ENCODE results near the gene DNAJB14. TPM values are rescaled to one million over a fixed set of nuclear protein-coding genes. Genes with fewer than 3 reads are reported as not detected.

The DNAJB14 gene
- polyA plus RNA-seq, 1 experiment: 30.1 TPM

DNA sequence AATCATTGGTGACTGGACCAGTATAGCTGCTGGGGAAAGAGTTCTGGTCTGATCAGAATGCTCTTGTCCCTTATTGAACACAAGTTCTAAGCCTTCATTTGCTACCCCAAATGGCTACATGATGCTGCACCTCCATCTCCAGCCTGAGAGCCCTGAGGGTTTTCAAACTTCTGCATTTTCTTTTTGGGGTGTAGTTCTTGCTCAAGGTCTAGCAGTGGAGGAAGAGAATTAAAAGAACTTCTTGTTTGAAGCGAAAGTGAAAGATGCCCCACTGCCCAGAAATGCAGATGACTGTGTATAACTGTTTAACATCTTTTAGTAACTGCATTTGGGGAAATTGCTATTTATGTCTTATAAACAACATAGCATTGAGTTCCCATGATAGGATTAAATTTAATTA, 90.7 kb downstream of the DNAJB14 start:
- ChIA-PET CTCF (interaction anchor here (1.3 kb wide), 1 partner anchor 9 kb away, joined by 3 read pairs; no protein-coding TSS in a partner anchor), POLR2A (no interaction called here)
- Histone ChIP-seq H3K27me3 (ENCODE audit: control insufficient read depth, insufficient read depth, low read length) (peaks cover 4% of the 10 kb centered on the region), H3K36me3 (ENCODE audit: control insufficient read depth, insufficient read depth, low read length) (no peaks in the 10 kb centered on the region), H3K4me3 (ENCODE audit: low read depth, low read length) (no peak overlapping the region)
- TF ChIP-seq, protein P1, sequence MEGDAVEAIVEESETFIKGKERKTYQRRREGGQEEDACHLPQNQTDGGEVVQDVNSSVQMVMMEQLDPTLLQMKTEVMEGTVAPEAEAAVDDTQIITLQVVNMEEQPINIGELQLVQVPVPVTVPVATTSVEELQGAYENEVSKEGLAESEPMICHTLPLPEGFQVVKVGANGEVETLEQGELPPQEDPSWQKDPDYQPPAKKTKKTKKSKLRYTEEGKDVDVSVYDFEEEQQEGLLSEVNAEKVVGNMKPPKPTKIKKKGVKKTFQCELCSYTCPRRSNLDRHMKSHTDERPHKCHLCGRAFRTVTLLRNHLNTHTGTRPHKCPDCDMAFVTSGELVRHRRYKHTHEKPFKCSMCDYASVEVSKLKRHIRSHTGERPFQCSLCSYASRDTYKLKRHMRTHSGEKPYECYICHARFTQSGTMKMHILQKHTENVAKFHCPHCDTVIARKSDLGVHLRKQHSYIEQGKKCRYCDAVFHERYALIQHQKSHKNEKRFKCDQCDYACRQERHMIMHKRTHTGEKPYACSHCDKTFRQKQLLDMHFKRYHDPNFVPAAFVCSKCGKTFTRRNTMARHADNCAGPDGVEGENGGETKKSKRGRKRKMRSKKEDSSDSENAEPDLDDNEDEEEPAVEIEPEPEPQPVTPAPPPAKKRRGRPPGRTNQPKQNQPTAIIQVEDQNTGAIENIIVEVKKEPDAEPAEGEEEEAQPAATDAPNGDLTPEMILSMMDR (IDR thresholded peaks at IDR 0.05; ENCODE audit: insufficient read depth, low read depth, low read length): no peak
- no peak for DNase-seq (ENCODE audit: low read depth)

GRCh38 chr4:99853999-99854398, 92.4 kb downstream of the DNAJB14 start:
- CTCF ChIA-PET: interaction anchor here (1.8 kb wide), 1 partner anchor 46 kb away, joined by 4 read pairs; no protein-coding TSS in a partner anchor
- H3K36me3 ChIP-seq (ENCODE audit: control insufficient read depth, insufficient read depth, low read length): no peaks in the 10 kb centered on the region
- DNase-seq (ENCODE audit: low read depth): no peak
- POLR2A ChIA-PET: no interaction called here
- H3K27me3 ChIP-seq (ENCODE audit: control insufficient read depth, insufficient read depth, low read length): peaks cover 2% of the 10 kb centered on the region
- TF ChIP-seq, protein P1 (IDR thresholded peaks at IDR 0.05; ENCODE audit: insufficient read depth, low read depth, low read length): no peak
- H3K4me3 ChIP-seq (ENCODE audit: low read depth, low read length): no peak overlapping the region

DNA sequence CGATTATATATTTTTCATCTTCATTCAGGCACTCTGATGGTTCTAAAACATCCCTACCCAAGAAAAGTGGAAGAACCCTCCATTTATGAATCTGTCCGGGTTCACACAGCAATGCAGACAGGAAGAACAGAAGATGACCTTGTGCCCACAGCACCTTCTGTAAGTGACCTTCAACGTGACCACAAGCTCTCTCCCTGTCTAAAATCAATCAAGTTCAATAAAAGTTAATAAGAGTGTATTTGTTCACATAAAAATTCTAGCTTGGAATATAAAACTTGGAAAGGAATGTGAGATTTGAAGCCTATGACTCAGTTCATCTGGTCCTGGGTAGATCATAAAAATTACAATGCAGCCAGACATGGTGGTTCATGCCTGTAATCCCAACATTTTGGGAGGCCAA, 93.2 kb downstream of the DNAJB14 start:
- H3K27me3 ChIP-seq (ENCODE audit: control insufficient read depth, insufficient read depth, low read length): peaks cover 2% of the 10 kb centered on the region
- no peaks in the 10 kb centered on the region for H3K36me3 ChIP-seq (ENCODE audit: control insufficient read depth, insufficient read depth, low read length)
- no peak overlapping the region for H3K4me3 ChIP-seq (ENCODE audit: low read depth, low read length)
- ChIA-PET CTCF (interaction anchor here (1.8 kb wide), 1 partner anchor 45 kb away, joined by 4 read pairs; no protein-coding TSS in a partner anchor), POLR2A (no interaction called here)
- TF ChIP-seq, protein P1 (IDR thresholded peaks at IDR 0.05; ENCODE audit: insufficient read depth, low read depth, low read length): no peak
- no peak for DNase-seq (ENCODE audit: low read depth)

GRCh38 chr4:99852199-99852749, 94.1 kb downstream of the DNAJB14 start:
- Histone ChIP-seq H3K36me3 (ENCODE audit: control insufficient read depth, insufficient read depth, low read length) (no peaks in the 10 kb centered on the region), H3K27me3 (ENCODE audit: control insufficient read depth, insufficient read depth, low read length) (no peaks in the 10 kb centered on the region; the same call in 1 of the 2 replicates), H3K4me3 (ENCODE audit: low read depth, low read length) (no peak overlapping the region)
- ChIA-PET CTCF (no interaction called here), POLR2A (no interaction called here)
- TF ChIP-seq, protein P1 (IDR thresholded peaks at IDR 0.05; ENCODE audit: insufficient read depth, low read depth, low read length): no peak
- no peak for DNase-seq (ENCODE audit: low read depth)

DNA sequence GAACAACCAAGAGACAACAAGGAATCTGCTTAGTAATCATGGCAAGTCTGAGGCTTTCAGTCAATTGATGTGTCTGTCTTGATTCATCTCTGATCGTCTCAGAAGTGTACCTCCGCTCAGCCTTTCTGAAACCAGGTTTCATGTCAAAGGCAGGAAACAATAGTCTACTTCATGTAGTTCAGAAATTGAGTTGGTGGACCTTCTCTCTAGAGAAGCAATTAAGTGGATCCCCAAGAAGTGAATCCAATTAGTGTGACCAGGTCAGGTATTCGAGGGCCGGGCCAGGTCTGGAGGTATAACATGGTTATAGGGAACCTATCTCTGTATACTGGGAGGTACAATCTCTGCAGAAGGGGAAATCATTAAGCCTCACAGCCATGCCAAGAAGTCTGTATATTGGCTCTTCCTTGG, 97.8 kb downstream of the DNAJB14 start:
- H3K27me3 ChIP-seq (ENCODE audit: control insufficient read depth, insufficient read depth, low read length): no peaks in the 10 kb centered on the region
- no peak for DNase-seq (ENCODE audit: low read depth)
- no peak overlapping the region for H3K4me3 ChIP-seq (ENCODE audit: low read depth, low read length)
- TF ChIP-seq, protein P1 (IDR thresholded peaks at IDR 0.05; ENCODE audit: insufficient read depth, low read depth, low read length): no peak
- H3K36me3 ChIP-seq (ENCODE audit: control insufficient read depth, insufficient read depth, low read length): no peaks in the 10 kb centered on the region
- POLR2A ChIA-PET: no interaction called here
- CTCF ChIA-PET: no interaction called here

Measured in BJ (cell line).